Measurements from ENCODE around the gene KDM4B.
A peak's percentile ranks its signal among the peaks of the same experiment; 100 is the strongest.

KDM4B gene

DNA sequence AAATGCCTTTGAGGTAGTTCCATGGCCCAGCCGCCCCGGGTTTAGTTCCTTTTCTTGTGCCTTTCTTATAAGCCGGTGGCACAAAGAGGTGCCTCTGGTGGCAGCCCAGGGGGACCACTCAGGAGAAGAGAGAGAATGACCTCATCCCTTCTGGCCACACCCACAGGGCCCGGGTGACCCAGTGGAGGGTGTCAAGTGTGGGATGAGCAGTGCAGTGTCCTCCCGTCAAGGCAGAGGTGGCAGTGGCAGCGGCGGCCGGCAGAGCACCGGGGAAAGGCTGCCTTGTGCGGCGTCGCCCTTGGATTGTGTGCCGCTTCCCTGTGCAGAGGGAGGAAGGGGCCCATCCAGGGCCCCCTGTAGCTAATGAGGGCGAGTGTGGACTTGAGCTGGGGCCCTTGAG is 47.9 kb downstream of the KDM4B start:
- DNase-seq, result peak; percentile 9

DNA sequence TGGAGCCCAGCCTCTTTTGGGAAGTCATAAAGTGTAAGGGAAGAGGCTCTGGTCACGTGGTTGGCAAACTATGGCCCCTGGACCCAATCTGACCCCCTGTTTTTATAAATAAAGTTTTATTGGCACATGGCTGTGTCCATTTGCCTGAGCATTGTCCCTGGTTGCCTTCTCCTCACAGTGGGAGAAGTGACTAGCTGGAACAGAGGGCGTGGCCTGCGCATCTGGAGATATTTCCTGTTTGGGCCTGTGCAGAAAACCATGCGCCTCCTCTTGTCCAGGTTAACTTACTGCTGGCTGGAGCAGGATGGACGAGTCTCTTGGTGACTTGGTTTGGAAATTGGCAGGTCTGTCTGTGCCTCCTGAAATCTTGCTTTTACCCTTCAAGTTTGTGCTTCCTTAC is 48.3 kb downstream of the KDM4B start:
- no peak for DNase-seq

DNA sequence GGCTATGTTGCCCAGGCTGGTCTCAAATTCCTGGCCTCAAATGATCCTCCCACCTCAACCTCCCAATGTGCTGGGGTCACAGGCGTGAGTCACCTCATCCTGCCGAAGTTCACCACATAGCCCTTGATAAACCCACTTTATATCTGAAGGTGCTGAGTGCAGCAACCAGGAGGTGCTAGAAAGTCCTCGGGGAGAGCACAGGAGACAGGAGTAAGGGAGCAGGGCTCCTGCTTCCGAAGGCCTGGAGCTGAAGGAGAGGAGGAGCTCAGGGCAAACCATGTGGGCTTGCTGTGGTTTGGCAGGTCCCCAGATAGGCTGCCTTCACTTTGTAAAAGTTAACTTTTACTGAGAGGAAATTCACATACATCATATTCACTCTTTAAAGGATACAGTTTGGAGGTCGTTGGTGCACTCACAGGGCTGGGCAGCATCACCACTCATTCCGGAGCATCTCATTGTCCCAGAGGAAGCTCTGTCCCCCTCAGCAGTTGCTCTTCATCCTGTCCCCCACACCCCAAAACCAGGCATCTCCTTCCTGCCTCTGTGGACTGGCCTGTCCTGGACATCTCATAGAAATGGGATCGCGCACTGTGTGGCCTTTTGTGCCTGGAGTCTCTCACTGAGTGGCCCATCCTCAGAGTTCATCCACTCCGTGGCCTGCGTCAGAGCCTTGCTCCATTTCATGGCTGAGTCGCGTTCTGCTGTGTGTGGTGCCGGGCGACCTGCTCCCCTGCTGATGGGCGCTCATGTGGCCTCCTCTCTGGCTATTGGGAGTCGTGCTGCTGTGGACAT is 49.5 kb downstream of the KDM4B start:
- DNase-seq, result no peak

- no peak for DNase-seq
Measured at GRCh38 chr19:5020368-5020767, 51.5 kb downstream of the KDM4B start.

DNA sequence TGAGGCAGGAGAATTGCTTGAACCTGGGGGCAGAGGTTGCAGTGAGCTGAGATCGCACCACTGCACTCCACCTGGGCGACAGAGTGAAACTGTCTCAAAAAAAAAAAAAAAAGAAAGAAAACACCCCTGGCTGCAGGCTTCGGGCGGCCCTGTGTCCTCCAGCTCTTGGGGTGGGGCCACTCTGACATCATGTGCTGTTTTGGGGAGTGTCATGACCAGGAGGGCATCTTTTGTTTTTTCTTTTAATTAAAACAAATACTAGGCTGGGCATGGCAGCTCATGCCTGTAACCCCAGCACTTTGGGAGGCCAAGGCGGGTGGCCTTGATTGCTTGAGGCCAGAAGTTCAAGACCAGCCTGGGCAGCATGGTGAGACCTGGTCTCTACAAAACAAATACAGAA is 52.1 kb downstream of the KDM4B start:
- DNase-seq, result no peak

DNA sequence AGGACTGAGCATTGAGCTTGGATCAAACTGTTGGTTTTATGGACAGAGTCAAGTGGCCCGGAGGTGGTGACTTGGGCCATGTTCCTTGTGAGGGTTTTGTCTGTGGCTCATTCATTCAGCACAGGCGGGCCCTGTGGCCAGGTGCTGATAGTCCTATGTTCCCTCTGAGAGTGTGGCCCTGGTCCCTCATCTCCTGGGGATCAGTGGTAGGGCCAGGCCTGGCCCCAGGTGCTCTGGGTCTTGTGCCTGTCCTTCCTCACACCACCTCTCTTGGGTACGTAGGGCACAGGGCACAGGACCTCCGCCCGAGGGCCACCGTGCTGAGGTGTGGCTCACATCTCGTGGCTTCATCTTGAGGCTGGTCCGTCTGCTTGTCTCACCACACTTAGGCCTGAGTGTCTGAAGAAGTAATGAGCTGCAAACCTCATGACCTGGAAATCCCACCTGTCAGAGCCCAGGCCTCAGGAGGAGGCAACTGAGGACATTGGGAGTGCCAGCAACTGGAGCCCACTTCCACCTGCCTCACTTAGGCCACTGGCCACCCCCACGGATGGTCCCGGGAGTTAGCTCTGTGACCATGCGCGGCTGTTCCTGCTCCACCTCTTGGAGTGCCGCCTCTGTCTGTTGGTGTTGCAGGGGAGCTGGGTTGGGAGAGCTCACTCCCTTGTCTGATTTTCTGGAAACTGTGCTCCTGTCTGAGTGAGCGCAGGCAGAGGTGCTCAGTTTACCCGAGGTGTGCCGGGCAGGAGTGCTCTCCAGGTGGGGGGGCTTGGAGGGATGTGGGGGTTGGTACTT is 53.4 kb downstream of the KDM4B start:
- no peak for DNase-seq

DNA sequence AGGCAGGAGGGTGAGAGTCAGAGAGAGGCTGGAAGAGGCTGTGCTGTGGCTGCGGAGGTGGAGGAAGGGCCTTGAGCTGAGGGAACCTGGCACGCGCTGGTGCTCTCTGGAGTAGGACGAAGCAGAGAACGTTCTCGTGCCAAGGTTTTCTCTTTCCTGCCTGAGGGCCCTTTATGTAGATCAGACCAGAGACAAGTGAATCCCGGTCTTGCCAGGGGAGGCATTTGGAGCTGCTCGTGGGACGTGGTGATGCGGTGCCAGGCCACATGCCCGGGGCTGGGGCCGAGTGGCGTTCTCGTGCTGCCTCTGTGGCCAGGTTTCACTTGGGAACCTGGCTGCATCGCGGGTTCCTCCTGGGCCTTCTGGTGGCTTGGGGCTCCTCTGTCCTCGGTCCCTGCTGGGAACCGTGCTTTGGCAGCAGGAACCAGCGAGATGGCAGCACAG is 54.2 kb downstream of the KDM4B start:
- no peak for DNase-seq

GRCh38 chr19:5024282-5024681 is 55.4 kb downstream of the KDM4B start:
- no peak for DNase-seq

GRCh38 chr19:5025027-5025426 is 56.1 kb downstream of the KDM4B start:
- DNase-seq, result no peak

DNA sequence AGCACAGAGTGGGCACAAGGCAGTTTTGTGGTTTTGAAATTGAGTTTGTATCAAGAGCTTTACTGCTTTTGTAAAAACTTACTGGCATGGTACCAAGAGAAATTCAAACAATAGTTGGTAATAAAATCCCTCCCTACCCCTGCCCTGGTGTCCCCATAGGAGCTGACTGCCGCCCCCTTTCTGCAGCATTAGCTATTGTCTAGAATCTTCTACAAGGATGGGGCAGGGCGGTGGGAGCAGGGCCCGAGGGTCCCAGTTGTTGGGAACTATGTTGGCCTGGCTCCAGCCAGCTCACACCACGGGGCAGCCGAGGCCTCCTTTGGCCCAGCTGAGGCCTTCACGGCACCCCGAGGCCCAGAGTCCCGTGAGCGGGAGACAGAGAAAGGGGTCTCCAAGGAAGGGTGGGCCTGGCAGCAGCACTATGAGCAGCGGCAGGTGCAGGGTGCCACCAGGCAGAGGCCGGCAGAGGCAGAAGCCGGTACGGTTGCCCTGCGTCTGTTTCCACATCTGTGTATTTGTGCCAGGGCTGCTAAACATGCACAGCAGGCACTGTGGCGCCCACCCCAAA is 57.9 kb downstream of the KDM4B start:
- no peak for DNase-seq

- no peak for DNase-seq
Measured at GRCh38 chr19:5028229-5028886, 59.4 kb downstream of the KDM4B start.

DNA sequence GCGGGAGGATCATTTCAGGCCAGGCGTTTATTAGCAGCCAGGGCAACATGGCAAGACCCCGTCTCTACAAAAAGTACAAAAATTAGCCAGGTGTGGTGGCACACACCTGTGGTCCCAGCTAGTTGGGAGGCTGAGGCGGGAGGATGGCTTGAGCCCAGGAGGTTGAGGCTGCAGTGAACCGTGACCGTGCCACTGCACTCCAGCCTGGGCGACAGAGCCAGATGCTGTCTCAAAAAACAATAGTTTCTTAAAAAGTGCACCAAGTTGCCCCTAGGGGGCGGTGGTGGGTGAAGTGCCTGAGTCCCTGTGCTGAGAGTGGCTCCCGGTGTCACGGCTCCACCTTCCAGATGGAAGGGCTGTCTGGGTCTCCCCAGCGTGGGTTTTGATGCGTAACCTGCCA is 60.7 kb downstream of the KDM4B start:
- DNase-seq, result peak; percentile 88

DNA sequence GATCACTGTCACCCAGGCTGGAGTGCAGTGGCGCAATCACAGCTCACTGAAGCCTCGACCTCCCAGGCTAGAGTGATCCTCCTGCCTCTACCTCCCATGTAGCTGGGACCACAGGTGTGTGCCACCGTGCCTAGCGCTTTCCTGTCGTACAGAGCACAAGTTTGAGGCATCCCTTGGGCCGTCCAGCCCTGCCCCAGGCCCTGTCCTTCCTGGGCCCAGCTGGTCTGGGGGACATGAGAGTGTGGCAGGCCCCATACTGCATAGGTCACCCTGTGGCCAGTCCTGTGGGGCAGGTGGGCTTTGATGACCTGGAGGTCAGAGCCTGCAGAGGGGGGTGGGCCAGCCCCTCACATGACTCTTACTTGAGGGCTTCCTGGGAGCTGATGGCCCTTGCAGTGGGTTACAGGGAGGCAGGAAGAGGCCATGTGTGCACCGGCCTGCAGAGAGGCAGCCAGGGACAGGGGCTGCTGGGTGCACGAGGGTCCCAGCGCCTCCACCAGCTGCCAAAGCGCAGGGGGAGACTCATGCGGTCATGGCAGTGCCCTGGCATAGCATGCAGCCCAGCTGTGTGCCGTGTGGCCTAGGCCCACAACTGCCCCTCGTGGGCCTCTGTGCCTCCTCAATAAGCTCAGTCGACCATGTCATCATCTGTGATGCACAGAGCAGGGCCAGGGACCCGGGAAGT is 61.4 kb downstream of the KDM4B start:
- DNase-seq, result no peak

- DNase-seq, result no peak
Measured at GRCh38 chr19:5030822-5031221, 61.9 kb downstream of the KDM4B start.

DNA sequence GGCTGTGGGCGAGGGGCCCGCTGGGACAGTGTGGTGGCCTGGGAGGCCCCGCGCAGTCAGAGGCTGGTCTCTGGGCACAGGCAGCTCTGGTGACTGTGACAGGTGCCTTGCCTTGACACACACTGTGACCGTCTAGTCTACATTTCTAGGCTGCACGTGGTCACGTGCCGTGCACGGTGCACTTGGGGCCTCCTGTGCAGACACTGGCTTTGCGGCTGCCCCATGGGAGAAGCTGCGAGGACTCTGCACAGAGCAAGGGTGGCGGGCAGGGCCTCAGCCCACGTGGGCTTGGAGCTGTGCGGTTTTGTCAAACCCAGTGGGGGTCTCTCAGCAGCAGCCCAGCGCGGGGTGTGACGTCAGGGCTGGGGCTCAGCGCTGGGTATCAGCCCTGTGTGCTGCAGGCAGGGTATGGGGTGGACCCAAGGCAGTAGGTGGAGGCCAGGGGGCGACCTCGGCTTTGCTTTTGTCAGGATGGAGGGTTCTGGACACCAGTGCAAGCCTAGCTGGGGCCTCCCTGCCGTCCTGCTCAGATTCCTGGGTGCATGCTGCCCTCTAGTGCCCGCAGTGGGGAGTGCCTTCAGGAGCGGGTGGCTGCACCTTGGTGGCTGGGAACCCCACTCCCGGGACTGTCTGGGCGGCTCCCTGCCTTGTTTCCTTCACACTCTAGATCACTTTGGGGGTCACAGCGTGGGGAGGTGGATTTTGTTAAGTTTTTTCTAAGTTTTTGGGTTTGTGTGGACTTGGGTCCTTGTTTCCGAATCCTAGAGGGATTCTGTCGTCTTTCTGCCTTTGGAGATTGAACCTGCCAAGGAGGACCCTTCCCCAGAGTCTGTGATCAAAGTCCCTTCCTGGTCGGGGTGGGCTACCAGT is 62.6 kb downstream of the KDM4B start:
- peak; percentile 88 for DNase-seq

- DNase-seq, result no peak
Measured at GRCh38 chr19:5032101-5032967, 63.4 kb downstream of the KDM4B start.

- no peak for DNase-seq
Measured at GRCh38 chr19:5035105-5035761, 66.3 kb downstream of the KDM4B start.

- DNase-seq, result no peak
Measured at GRCh38 chr19:5035793-5036697, 67.1 kb downstream of the KDM4B start.

Data from OCI-M1 (cell line).